ENCODE measurements around the gene PRKCE. TPM values are rescaled to one million over a fixed set of nuclear protein-coding genes. Genes with fewer than 3 reads are reported as not detected.

The PRKCE gene
- polyA plus RNA-seq, 1 of the 3 experiments (the other 2 are of a cell fraction), result 16.3 TPM

GRCh38 chr2:46208766-46209165 is 557.3 kb downstream of the PRKCE start:
- peaks cover 13% of the 10 kb centered on the region for H3K9me3 ChIP-seq
- H3K27ac ChIP-seq (ENCODE audit: low read depth in 2 of 2, low read length in 1 of 2), result no peak overlapping the region
- no peak overlapping the region for H2AFZ ChIP-seq (ENCODE audit: low read depth)
- H3K4me2 ChIP-seq, result no peak overlapping the region
- ChIA-PET POLR2A (no interaction called here), CTCF (interaction anchor here (1.5 to 2.4 kb wide), 2 partner anchors 8 to 37 kb away, joined by 5 to 8 read pairs; no protein-coding TSS in a partner anchor)
- TF ChIP-seq MXI1 (IDR thresholded peaks at IDR 0.05; ENCODE audit: low read depth, low read length), result no peak
- TF ChIP-seq NFIC (IDR thresholded peaks at IDR 0.05; ENCODE audit: borderline replicate concordance), result no peak
- TF ChIP-seq ELF1 (IDR thresholded peaks at IDR 0.05), result no peak
- TF ChIP-seq POLR2AphosphoS5 (IDR thresholded peaks at IDR 0.05; ENCODE audit: low read depth, low read length), result no peak
- no peak for TF ChIP-seq RXRA (IDR thresholded peaks at IDR 0.05; ENCODE audit: borderline replicate concordance, low read depth)
- TF ChIP-seq MAX (IDR thresholded peaks at IDR 0.05; ENCODE audit: low read depth), result no peak
- no peak for TF ChIP-seq YY1 (IDR thresholded peaks at IDR 0.05; ENCODE audit: low read depth)
- TF ChIP-seq SMC3 (IDR thresholded peaks at IDR 0.05; ENCODE audit: low read depth, low read length), result no peak
- H3F3A ChIP-seq (replicated peaks; ENCODE audit: insufficient read depth), result no peaks in the 10 kb centered on the region
- H3K4me3 ChIP-seq (ENCODE audit: low read depth in 2 of 2, low read length in 1 of 2), result no peak overlapping the region
- H4K20me1 ChIP-seq (ENCODE audit: insufficient read depth), result no peaks in the 10 kb centered on the region
- H3K9ac ChIP-seq, result no peak overlapping the region
- no peaks in the 10 kb centered on the region for H3K79me2 ChIP-seq (ENCODE audit: insufficient read depth)
- DNase-seq, result no peak
- 86% methylated on average over 1 of the region's 1 CpG for WGBS (ENCODE audit: low lambda C conversion rate)
- H3K27me3 ChIP-seq (ENCODE audit: insufficient read depth), result no peaks in the 10 kb centered on the region
- H3K9me2 ChIP-seq, result no peaks in the 10 kb centered on the region
- H3K36me3 ChIP-seq (replicated peaks in 1 of 2; ENCODE audit: control insufficient read depth in 1 of 2, insufficient read depth in 2 of 2, low read length in 1 of 2), result no peaks in the 10 kb centered on the region
- H3K4me1 ChIP-seq (ENCODE audit: control insufficient read depth in 1 of 2, insufficient read depth in 2 of 2, low read depth in 1 of 2, low read length in 1 of 2), result no peaks in the 10 kb centered on the region

GRCh38 chr2:46210063-46210462 is 558.6 kb downstream of the PRKCE start:
- Histone ChIP-seq H4K20me1 (ENCODE audit: insufficient read depth) (no peaks in the 10 kb centered on the region), H3K79me2 (ENCODE audit: insufficient read depth) (no peaks in the 10 kb centered on the region), H3K36me3 (replicated peaks in 1 of 2; ENCODE audit: control insufficient read depth in 1 of 2, insufficient read depth in 2 of 2, low read length in 1 of 2) (no peaks in the 10 kb centered on the region), H3K9me2 (no peaks in the 10 kb centered on the region), H3K9me3 (peaks cover 13% of the 10 kb centered on the region), H3K27ac (ENCODE audit: low read depth in 2 of 2, low read length in 1 of 2) (no peak overlapping the region), H3K4me1 (ENCODE audit: control insufficient read depth in 1 of 2, insufficient read depth in 2 of 2, low read depth in 1 of 2, low read length in 1 of 2) (no peaks in the 10 kb centered on the region), H3K4me3 (ENCODE audit: low read depth in 2 of 2, low read length in 1 of 2) (no peak overlapping the region), H3K9ac (no peak overlapping the region), H3K27me3 (ENCODE audit: insufficient read depth) (no peaks in the 10 kb centered on the region), H2AFZ (ENCODE audit: low read depth) (no peak overlapping the region), H3F3A (replicated peaks; ENCODE audit: insufficient read depth) (no peaks in the 10 kb centered on the region), H3K4me2 (no peak overlapping the region)
- ChIA-PET POLR2A (no interaction called here), CTCF (interaction anchor here (0.8 to 2.4 kb wide), 2 partner anchors 10 to 19 kb away, joined by 3 to 8 read pairs; no protein-coding TSS in a partner anchor)
- DNase-seq, result no peak
- WGBS (ENCODE audit: low lambda C conversion rate), result 61% methylated on average over 1 of the region's 1 CpG
- TF ChIP-seq TEAD4 (IDR thresholded peaks at IDR 0.05; ENCODE audit: borderline replicate concordance, insufficient read depth) (no peak), PBX3 (IDR thresholded peaks at IDR 0.05) (no peak), MAX (IDR thresholded peaks at IDR 0.05; ENCODE audit: low read depth) (no peak), USF2 (IDR thresholded peaks at IDR 0.05; ENCODE audit: borderline replicate concordance, low read depth, low read length) (no peak), GABPA (IDR thresholded peaks at IDR 0.05; ENCODE audit: low read depth) (no peak), RFX5 (IDR thresholded peaks at IDR 0.05; ENCODE audit: low read length) (no peak), USF1 (IDR thresholded peaks at IDR 0.05; ENCODE audit: borderline replicate concordance, low read depth) (no peak), RCOR1 (IDR thresholded peaks at IDR 0.05; ENCODE audit: low read length) (no peak), MEF2A (IDR thresholded peaks at IDR 0.05; ENCODE audit: borderline replicate concordance, low read depth) (no peak), YY1 (IDR thresholded peaks at IDR 0.05; ENCODE audit: low read depth) (no peak), POLR2AphosphoS5 (IDR thresholded peaks at IDR 0.05; ENCODE audit: low read depth, low read length) (no peak), FOXJ3 (CRISPR knock-in tag; IDR thresholded peaks at IDR 0.05) (no peak), RAD21 (IDR thresholded peaks at IDR 0.05; ENCODE audit: low read length) (no peak), SIN3A (IDR thresholded peaks at IDR 0.05; ENCODE audit: borderline replicate concordance, low read depth, low read length) (no peak)

Data from SK-N-SH (cell line).